Stimulated activated CD4-positive, alpha-beta T cell treated with anti-CD3 and anti-CD28 coated beads, Interleukin-12 subunit alpha, Interleukin-12 subunit beta, amount 100 ng/mL, for 48 hours (primary cell): ENCODE data around the gene TBCD.

Experiments used
- DNase-seq, 3 donors: peaks; one replicate each; pipeline ENCODE4 v3.0.0-alpha.2; 2020; ENCODE audit warnings: low read depth in 2 of 3, low spot score in 1 of 3

The TBCD gene

GRCh38 chr17:82789806-82790205, 37.9 kb downstream of the TBCD start:
- DNase-seq, result no peak

GRCh38 chr17:82790391-82790790, 38.5 kb downstream of the TBCD start:
- DNase-seq, result no peak

GRCh38 chr17:82791532-82791931, 39.7 kb downstream of the TBCD start:
- DNase-seq, result no peak

- no peak for DNase-seq
These were observed 42.2 kb downstream of the TBCD start for GRCh38 chr17:82793974-82794630.

GRCh38 chr17:82794781-82795482, 43.1 kb downstream of the TBCD start:
- no peak for DNase-seq

- DNase-seq, result no peak
These were observed 43.8 kb downstream of the TBCD start for GRCh38 chr17:82795615-82796014.

GRCh38 chr17:82797061-82797460, 45.2 kb downstream of the TBCD start:
- DNase-seq, result no peak

GRCh38 chr17:82798752-82799151, 46.9 kb downstream of the TBCD start:
- DNase-seq, result no peak

GRCh38 chr17:82799591-82799990, 47.7 kb downstream of the TBCD start:
- DNase-seq, result no peak

GRCh38 chr17:82800885-82801284, 49.0 kb downstream of the TBCD start:
- DNase-seq, result no peak

- DNase-seq, result no peak
These were observed 49.6 kb downstream of the TBCD start for GRCh38 chr17:82801377-82801970.

GRCh38 chr17:82802075-82802780, 50.4 kb downstream of the TBCD start:
- DNase-seq, result no peak

- DNase-seq, result no peak
These were observed 51.3 kb downstream of the TBCD start for GRCh38 chr17:82803185-82803584.

GRCh38 chr17:82803606-82804005, 51.7 kb downstream of the TBCD start:
- no peak for DNase-seq

- DNase-seq, result no peak
These were observed 52.8 kb downstream of the TBCD start for GRCh38 chr17:82804442-82805191.

GRCh38 chr17:82805254-82805653, 53.4 kb downstream of the TBCD start:
- no peak for DNase-seq

GRCh38 chr17:82805823-82806222, 54.0 kb downstream of the TBCD start:
- no peak for DNase-seq

GRCh38 chr17:82806645-82807044, 54.8 kb downstream of the TBCD start:
- no peak for DNase-seq

- DNase-seq, result no peak
These were observed 55.2 kb downstream of the TBCD start for GRCh38 chr17:82807101-82807500.

- no peak for DNase-seq
These were observed 55.7 kb downstream of the TBCD start for GRCh38 chr17:82807562-82807961.

GRCh38 chr17:82808006-82808405, 56.1 kb downstream of the TBCD start:
- no peak for DNase-seq
